GM18511 (cell line): ENCODE data around the gene PES1.
"Not testable (repeated sequence)": the region's sequence is repeated elsewhere in the genome, so short reads cannot be mapped to it uniquely, and the experiment has no call there.

Experiments used
- ATAC-seq: cut with Tn5 transposase; IDR thresholded peaks from one replicate; pipeline ENCODE4 v1.9.1; 2021; ENCODE audit warnings: mild to moderate bottlenecking, moderate library complexity; ENCODE audit not compliant: unreplicated experiment

The PES1 gene

DNA sequence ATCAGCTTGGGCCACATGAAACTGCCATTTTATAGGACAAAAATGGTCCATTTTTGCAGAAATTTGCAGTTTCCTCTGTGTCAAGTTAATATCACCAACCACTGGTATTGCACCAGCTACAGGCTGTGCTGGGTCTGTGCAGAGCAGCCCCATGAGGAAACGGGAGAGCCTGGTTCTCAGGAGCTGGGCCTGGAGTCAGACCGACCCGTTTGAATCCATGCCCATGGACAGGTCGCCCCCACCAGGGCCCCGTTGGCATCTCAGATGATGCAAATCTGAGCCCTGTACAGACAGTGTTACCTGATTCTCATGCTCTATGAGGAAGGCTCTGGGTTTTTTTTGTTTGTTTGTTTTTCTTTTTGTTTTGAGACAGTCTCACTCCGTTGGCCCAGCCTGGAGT is 35.3 kb downstream of the PES1 start:
- ATAC-seq = no peak

DNA sequence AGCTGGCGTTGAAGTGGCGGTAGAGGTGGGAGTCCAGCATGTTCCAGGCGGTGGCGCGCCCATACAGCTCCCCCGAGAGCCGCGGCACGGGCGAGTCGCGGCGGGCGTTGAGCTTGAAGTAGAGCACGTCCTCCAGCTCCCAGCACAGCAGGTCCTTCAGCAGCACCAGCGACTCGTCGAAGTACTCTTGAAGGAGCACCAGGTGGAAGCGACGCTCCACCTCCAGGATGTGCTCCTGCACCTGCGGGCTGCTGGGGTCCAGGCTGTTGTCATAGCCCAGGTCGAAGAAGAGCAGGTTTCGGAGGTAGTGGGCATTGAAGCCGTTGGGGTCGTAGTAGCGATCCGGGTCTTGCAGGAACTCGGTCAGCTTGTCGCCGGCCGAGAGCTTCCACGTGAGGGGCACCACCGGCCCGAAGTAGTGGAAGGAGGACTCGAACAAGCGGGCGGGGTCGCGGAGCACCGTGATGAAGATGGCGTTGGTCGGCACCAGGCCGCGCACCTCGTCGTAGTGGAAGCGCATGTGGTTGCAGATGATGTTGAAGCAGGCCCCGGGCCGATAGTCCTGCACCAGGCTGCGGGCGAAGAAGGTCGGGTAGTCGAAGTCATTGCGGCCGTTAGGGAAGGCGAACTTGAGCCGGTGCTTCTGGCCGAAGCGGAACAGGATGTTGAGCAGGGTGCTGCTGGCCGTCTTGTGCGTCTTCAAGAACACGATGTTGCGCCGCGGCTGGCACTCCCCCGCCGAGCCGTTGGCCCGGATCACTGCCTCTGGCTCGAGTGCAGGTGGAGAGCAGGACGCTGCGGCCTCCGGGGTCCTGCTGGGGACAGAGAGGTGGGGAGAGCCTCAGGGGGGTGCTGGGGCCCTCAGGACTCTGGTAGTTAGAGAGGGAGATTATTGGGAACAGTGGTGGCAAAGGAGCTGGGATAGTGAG is 36.2 kb downstream of the PES1 start:
- ATAC-seq = no peak

- no peak for ATAC-seq
Measured at GRCh38 chr22:30553971-30554370, 37.7 kb downstream of the PES1 start.

GRCh38 chr22:30552719-30553118 is 39.0 kb downstream of the PES1 start:
- no peak for ATAC-seq

DNA sequence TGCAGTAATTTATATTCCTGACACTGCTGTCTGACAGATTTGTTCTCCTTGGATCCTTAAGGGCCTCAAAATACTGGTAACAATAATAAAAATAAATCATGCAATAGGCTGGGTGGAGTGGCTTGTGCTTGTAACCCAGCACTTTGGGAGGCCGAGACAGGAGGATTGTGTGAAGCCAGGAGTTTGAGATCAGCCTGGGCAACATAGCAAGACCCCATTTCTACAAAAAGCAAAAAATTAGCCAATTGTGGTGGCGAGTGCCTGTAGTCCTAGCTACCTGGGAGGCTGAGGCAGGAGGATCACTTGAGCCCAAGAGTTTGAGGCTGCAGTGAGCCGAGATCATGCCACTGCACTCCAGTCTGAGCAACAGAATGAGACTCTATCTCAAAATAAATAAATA is 39.9 kb downstream of the PES1 start:
- not testable (repeated sequence) for ATAC-seq

- no peak for ATAC-seq
Measured at GRCh38 chr22:30547188-30547587, 44.5 kb downstream of the PES1 start.

DNA sequence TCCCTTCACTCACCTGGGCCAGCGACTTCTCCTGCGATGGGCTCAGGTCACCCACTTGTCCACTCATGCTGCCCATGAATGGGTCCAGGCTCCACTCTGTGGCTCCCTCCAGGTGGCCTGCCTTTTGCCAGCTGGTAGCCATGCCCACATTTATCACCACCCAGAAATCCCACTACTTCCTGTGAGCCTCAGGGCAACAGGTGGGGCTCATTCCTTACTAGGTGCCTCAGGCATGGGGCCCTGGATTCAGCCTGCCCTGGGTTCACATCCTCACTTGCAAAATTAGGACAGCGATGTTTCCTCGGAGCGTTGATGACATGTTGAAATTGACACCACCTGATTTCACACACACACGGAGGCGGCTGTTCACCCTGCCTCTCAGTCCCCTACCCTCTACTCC is 45.1 kb downstream of the PES1 start, which contains the start of gene SEC14L6:
TSS of gene SEC14L6 (minus strand) at position 126 of the 400 bp plus-strand sequence. CDS start at position 67, 59 bp downstream.
- ATAC-seq = no peak

DNA sequence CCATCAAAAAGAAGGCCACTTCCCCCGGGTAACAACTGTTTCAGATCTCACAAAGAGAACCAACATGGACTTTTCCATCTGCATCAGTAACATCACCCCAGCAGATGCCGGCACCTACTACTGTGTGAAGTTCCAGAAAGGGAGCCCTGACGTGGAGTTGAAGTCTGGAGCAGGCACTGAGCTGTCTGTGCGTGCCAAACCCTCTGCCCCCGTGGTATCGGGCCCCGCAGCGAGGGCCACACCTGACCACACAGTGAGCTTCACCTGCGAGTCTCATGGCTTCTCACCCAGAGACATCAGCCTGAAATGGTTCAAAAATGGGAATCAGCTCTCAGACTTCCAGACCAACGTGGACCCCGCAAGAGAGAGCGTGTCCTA is 48.9 kb downstream of the PES1 start:
- ATAC-seq = no peak

DNA sequence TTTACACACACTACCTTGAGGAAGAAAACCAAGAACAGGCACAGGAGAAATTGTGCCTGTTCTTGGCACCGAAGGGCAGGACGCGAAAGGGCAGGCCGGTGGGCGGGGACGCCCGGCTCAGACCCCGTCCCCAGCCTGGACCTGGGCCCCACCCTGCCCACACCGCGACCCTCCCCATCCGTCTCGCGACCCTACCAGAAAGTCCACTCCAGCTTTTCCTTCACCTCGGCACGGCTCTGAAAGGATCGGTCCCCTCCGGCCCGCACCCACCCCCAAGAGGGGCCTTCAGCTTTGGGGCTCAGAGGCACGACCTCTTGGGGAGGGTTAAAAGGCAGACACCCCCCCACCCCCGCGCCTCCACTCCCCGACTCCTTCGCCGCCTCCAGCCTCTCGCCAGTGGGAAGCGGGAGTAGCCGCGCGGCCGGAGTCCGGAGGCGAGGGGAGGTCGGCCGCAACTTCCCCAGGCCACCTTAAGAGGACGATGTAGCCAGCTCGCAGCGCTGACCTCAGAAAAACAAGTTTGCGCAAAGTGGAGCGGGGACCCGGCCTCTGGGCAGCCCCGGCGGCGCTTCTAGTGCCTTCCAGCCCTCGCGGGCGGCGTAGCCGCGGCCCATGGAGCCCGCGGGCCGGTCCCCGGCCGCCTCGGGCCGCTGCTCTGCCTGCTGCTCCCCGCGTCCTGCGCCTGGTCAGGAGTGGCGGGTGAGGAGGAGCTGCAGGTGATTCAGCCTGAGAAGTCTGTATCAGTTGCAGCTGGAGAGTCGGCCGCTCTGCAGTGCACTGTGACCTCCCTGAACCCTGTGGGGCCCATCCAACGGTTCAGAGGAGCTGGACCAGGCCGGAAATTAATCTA is 49.5 kb downstream of the PES1 start:
- ATAC-seq = no peak

DNA sequence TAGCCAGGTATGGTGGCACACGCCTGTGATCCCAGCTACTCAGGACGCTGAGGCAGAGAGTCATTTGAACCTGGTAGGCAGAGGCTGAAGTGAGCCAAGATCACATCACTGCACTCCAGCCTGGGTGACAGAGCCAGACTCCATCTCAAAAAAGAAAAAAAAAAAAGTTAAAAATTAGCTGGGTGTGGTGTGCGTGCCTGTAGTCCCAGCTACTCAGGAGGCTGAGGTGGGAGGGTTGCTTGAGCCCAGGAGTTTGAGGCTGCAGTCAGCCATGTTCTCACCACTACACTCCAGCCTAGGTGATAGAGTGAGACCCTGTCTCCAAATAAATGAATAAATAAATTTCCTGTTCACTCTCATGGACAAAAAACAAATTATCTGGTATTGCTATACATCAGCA is 50.2 kb downstream of the PES1 start:
- not testable (repeated sequence) for ATAC-seq

DNA sequence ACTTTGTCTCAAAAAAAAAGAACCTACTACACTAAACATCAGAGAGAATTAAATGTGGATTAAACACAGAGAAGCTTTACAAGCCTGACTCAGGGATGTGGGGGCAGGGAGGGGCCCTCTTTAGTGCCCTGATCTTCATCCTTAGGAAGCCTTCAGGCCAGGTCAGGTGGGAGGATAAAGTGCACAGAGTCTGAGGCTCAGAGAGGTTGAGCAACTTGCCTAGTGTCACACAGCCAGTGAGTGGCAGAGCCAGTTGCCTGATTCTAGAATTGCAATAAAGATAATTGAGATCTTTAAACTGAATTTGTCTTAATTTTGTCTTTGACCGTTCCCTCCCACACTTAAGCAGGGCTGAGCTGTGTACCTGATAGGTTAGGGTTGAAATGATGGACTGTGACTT is 52.3 kb downstream of the PES1 start:
- no peak for ATAC-seq

- no peak for ATAC-seq
Measured at GRCh38 chr22:30538280-30538679, 53.4 kb downstream of the PES1 start.

DNA sequence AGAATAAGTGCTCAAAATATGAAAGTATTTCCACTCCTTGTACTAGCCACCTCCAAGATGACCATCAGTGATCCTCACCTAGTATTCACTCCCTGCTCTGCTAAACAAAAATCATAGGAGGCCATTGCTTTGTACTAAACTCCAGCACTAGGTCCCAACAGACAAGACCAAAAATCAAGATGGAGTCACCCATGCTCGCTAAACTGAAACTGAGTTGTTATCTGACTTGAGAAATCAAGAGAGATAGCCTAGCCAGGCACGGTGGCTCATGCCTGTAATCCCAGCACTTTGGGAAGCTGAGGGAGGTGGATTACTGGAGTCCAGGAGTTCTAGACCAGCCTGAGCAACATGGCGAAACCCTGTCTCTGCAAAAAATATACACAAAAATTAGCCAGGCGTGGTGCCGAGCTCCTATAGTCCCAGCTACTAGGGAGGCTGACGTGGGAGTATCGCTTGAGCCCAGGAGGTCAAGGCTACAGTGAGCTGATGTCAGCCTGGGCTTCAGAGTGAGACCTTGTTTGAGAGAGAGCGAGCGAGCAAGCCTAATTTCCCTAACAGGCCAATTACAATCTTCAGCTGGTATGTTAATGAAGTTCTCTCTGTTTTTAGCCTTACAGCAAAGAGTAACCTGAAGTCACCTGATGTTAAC is 54.5 kb downstream of the PES1 start:
- no peak for ATAC-seq

DNA sequence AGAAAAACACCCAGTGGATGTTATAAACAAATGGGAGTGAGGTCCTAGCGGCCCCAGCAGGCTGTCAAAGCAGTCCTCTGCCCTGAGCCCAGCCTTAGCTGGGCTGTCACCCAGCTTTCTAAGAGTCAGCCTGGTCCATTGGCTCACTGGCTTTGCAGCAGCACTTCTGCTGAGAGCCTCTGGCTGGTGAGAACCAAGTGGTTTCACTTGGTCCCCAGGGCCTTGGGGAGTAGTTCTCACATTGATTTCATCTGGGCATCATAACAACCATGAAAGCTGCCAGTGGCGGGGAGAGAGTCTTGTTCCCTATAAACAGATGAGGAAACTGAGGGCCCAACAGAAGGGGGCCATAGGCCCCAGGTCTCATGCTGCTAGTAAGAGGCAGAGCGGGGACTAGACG is 56.5 kb downstream of the PES1 start:
- ATAC-seq = no peak

DNA sequence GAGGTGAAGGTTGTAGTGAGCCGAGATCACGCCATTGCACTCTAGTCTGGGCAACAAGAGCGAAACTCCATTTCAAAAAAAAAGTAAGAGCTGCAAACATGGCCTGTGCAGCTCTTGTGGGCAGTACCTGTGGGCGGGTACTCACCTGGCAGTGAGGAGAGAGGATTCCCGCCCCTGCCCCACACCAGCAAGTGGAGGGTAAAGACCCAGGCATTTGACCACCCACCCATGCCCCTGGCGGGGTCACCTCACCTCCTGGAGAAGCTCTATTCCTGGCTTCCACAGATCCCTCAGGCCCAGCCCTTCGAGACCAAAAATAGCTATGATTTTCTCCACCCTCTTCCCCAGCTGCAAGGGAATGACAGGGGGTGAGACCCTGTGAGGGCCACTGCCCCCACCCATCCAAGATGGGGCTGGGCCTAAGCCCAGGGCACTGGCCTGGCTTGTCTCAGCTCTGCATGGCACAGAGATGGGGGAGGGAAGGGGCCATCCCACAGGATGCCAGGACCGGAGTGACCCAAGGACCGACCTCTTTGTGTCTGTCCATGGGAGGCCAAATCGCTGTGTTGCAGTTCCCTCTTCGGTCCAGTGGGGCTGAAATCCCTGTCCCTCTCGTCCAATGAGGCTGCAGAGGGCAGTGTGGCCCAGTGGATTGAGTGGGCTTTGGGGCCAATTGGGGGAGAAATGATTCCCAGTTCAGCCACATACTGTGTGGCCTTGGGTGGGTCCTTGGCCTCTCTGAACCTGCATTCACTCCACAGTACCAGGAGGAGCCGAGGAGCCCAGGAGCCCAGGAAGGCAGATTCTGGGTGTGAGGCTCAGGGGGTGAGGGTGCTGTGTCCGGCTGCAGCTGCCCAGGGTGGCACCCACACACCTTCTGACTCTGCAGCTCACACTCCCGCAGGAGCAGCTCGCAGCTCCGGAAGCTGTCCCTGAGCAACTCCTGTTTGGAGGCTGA is 59.8 kb downstream of the PES1 start:
- no peak for ATAC-seq

GRCh38 chr22:30526656-30527055 is 65.1 kb downstream of the PES1 start:
- no peak for ATAC-seq
